ENCODE results near the gene AIFM1. TPM values are rescaled to one million over a fixed set of nuclear protein-coding genes. Genes with fewer than 3 reads are reported as not detected.

AIFM1 gene
- polyA plus RNA-seq, 1 of the 3 experiments (the other 2 are of a cell fraction): 49.8 TPM

- WGBS (ENCODE audit: low lambda C conversion rate): 47% methylated on average over 4 of the region's 4 CpGs
- no peaks in the 10 kb centered on the region for H3K79me2 ChIP-seq (ENCODE audit: insufficient read depth)
- H3K27me3 ChIP-seq (ENCODE audit: insufficient read depth): peaks cover 24% of the 10 kb centered on the region; the same call in 1 of the 2 replicates
- no peaks in the 10 kb centered on the region for H3K36me3 ChIP-seq (replicated peaks in 1 of 2; ENCODE audit: control insufficient read depth in 1 of 2, insufficient read depth in 2 of 2, low read length in 1 of 2)
- ChIA-PET POLR2A (interaction anchor here (0.5 to 1.5 kb wide), 4 partner anchors 11 to 89 kb away, joined by 3 to 6 read pairs (median 4); partner anchors contain the start of genes AIFM1 and RAB33A), CTCF (interaction anchor here (0.7 to 10.6 kb wide), 5 partner anchors 10 to 261 kb away, joined by 3 to 113 read pairs (median 4); no protein-coding TSS in a partner anchor)
- DNase-seq: peak; percentile 37
- no peaks in the 10 kb centered on the region for H3K9me3 ChIP-seq
- no peaks in the 10 kb centered on the region for H3K9me2 ChIP-seq
- TF ChIP-seq EZH2phosphoT487 (IDR thresholded peaks at IDR 0.05; ENCODE audit: borderline replicate concordance, low read depth) (no peak), IRF3 (IDR thresholded peaks at IDR 0.05; ENCODE audit: low read depth, low read length) (no peak), JUND (IDR thresholded peaks at IDR 0.05) (no peak), EP300 (IDR thresholded peaks at IDR 0.05; ENCODE audit: borderline replicate concordance in 1 of 2, low read depth in 1 of 2, low read length in 1 of 2) (no peak), SIN3A (IDR thresholded peaks at IDR 0.05; ENCODE audit: borderline replicate concordance, low read depth, low read length) (no peak), USF2 (IDR thresholded peaks at IDR 0.05; ENCODE audit: borderline replicate concordance, low read depth, low read length) (no peak), MXI1 (IDR thresholded peaks at IDR 0.05; ENCODE audit: low read depth, low read length) (no peak), TCF12 (IDR thresholded peaks at IDR 0.05) (no peak), FOXJ3 (CRISPR knock-in tag; IDR thresholded peaks at IDR 0.05) (no peak), RCOR1 (IDR thresholded peaks at IDR 0.05; ENCODE audit: low read length) (no peak), FOSL2 (IDR thresholded peaks at IDR 0.05; ENCODE audit: borderline replicate concordance, low read depth) (no peak), ZBTB33 (IDR thresholded peaks at IDR 0.05; ENCODE audit: borderline replicate concordance, low read depth) (no peak), POLR2AphosphoS5 (IDR thresholded peaks at IDR 0.05; ENCODE audit: low read depth, low read length) (no peak), RAD21 (IDR thresholded peaks at IDR 0.05; ENCODE audit: low read length) (no peak), MAX (IDR thresholded peaks at IDR 0.05; ENCODE audit: low read depth) (no peak), CHD2 (IDR thresholded peaks at IDR 0.05; ENCODE audit: low read length, partially characterized antibody) (no peak), FOXM1 (IDR thresholded peaks at IDR 0.05; ENCODE audit: low read depth) (no peak)
- TF ChIP-seq, protein P1, sequence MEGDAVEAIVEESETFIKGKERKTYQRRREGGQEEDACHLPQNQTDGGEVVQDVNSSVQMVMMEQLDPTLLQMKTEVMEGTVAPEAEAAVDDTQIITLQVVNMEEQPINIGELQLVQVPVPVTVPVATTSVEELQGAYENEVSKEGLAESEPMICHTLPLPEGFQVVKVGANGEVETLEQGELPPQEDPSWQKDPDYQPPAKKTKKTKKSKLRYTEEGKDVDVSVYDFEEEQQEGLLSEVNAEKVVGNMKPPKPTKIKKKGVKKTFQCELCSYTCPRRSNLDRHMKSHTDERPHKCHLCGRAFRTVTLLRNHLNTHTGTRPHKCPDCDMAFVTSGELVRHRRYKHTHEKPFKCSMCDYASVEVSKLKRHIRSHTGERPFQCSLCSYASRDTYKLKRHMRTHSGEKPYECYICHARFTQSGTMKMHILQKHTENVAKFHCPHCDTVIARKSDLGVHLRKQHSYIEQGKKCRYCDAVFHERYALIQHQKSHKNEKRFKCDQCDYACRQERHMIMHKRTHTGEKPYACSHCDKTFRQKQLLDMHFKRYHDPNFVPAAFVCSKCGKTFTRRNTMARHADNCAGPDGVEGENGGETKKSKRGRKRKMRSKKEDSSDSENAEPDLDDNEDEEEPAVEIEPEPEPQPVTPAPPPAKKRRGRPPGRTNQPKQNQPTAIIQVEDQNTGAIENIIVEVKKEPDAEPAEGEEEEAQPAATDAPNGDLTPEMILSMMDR (IDR thresholded peaks at IDR 0.05): no peak
- TF ChIP-seq, protein P2, sequence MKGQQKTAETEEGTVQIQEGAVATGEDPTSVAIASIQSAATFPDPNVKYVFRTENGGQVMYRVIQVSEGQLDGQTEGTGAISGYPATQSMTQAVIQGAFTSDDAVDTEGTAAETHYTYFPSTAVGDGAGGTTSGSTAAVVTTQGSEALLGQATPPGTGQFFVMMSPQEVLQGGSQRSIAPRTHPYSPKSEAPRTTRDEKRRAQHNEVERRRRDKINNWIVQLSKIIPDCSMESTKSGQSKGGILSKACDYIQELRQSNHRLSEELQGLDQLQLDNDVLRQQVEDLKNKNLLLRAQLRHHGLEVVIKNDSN (IDR thresholded peaks at IDR 0.05; ENCODE audit: borderline replicate concordance, low read depth): no peak
- H4K20me1 ChIP-seq (ENCODE audit: insufficient read depth): no peaks in the 10 kb centered on the region
- no peak overlapping the region for H3K9ac ChIP-seq
- peaks cover 0 to 6% of the 10 kb centered on the region in 2 experiments; a peak in 1 of 4 replicates for H3K4me1 ChIP-seq (ENCODE audit: control insufficient read depth in 1 of 2, insufficient read depth in 2 of 2, low read depth in 1 of 2, low read length in 1 of 2)
- H3K4me3 ChIP-seq (ENCODE audit: low read depth in 2 of 2, low read length in 1 of 2): no peak overlapping the region
- H3K4me2 ChIP-seq: no peak overlapping the region
- H2AFZ ChIP-seq (ENCODE audit: low read depth): no peak overlapping the region
- no peaks in the 10 kb centered on the region for H3F3A ChIP-seq (replicated peaks; ENCODE audit: insufficient read depth)
- H3K27ac ChIP-seq (ENCODE audit: low read depth in 2 of 2, low read length in 1 of 2): no peak overlapping the region
Measured at GRCh38 chrX:130186651-130187050, 21.0 kb upstream of the AIFM1 start.
